GM19455 (cell line): ENCODE results near the gene TXNDC9.
"Not testable (repeated sequence)": the region's sequence is repeated elsewhere in the genome, so short reads cannot be mapped to it uniquely, and the experiment has no call there.

Experiments
- ATAC-seq: cut with Tn5 transposase; IDR thresholded peaks from one replicate; pipeline ENCODE4 v1.9.1; 2021; ENCODE audit not compliant: unreplicated experiment

Gene TXNDC9

GRCh38 chr2:99336804-99337112 is 625 bp upstream of the TXNDC9 start:
- peak; percentile 3 for ATAC-seq

GRCh38 chr2:99325384-99325783 is 10.7 kb downstream of the TXNDC9 start:
- ATAC-seq, result no peak

GRCh38 chr2:99317873-99318200 is 18.3 kb downstream of the TXNDC9 start:
- not testable (repeated sequence) for ATAC-seq

- no peak for ATAC-seq
These were observed 18.8 kb downstream of the TXNDC9 start for GRCh38 chr2:99317161-99317872.

- ATAC-seq, result not testable (repeated sequence)
These were observed 35.0 kb downstream of the TXNDC9 start, which contains the start of gene LYG1 for GRCh38 chr2:99301097-99301496. LYG1 (minus strand) TSS chr2:99301197; CDS start chr2:99295670, 5,527 bp downstream.

- no peak for ATAC-seq
These were observed 36.6 kb downstream of the TXNDC9 start for GRCh38 chr2:99299580-99299979.

GRCh38 chr2:99297994-99298393 is 38.1 kb downstream of the TXNDC9 start:
- ATAC-seq, result no peak

GRCh38 chr2:99285526-99285925 is 50.6 kb downstream of the TXNDC9 start:
- no peak for ATAC-seq

- ATAC-seq, result no peak
These were observed 56.0 kb downstream of the TXNDC9 start for GRCh38 chr2:99279969-99280695.

- no peak for ATAC-seq
These were observed 57.3 kb downstream of the TXNDC9 start for GRCh38 chr2:99278793-99279291.

- not testable (repeated sequence) for ATAC-seq
These were observed 57.9 kb downstream of the TXNDC9 start for GRCh38 chr2:99278195-99278765.

GRCh38 chr2:99275882-99276281 is 60.3 kb downstream of the TXNDC9 start:
- no peak for ATAC-seq
